BLaER1 treated with 17β-estradiol and CSF1 and Interleukin-3, amounts not matched to agents 10 nM and 100 nM (cell line): ENCODE results near the gene CABP5.
"Not testable (repeated sequence)": the region's sequence is repeated elsewhere in the genome, so short reads cannot be mapped to it uniquely, and the experiment has no call there.

Source experiments
- H3K27ac ChIP-seq, 11 experiments: shearing (Covaris generic); formaldehyde crosslinking; 2 replicates each; pipeline ENCODE4 v1.8.1; 2022
- H3K27me3 ChIP-seq, 11 experiments: shearing (Covaris generic); formaldehyde crosslinking; 2 replicates each; pipeline ENCODE4 v1.8.1; 2022
- H3K36me3 ChIP-seq, 11 experiments: shearing (Covaris generic); formaldehyde crosslinking; 2 replicates each; pipeline ENCODE4 v1.8.1; 2022
- H3K4me1 ChIP-seq, 10 experiments: shearing (Covaris generic); formaldehyde crosslinking; 2 replicates each; pipeline ENCODE4 v1.8.1; 2022
- H3K4me2 ChIP-seq, 11 experiments: shearing (Covaris generic); formaldehyde crosslinking; 2 replicates each; pipeline ENCODE4 v1.8.1; 2022
- H3K4me3 ChIP-seq, 10 experiments: shearing (Covaris generic); formaldehyde crosslinking; 2 replicates each; pipeline ENCODE4 v1.8.1; 2022
- H3K9ac ChIP-seq, 11 experiments: shearing (Covaris generic); formaldehyde crosslinking; 2 replicates each; pipeline ENCODE4 v1.8.1; 2022
- H3K9me3 ChIP-seq, 11 experiments: shearing (Covaris generic); formaldehyde crosslinking; replicated peaks in 1 of 11; 2 replicates each; pipeline ENCODE4 v1.8.1; 2022
- H4K20me1 ChIP-seq, 11 experiments: shearing (Covaris generic); formaldehyde crosslinking; 2 replicates each; pipeline ENCODE4 v1.8.1; 2022
- Cebpa-rat ChIP-seq, 11 experiments: shearing (Covaris generic); IDR thresholded peaks; 2 replicates each; pipeline ENCODE4 v1.8.1; 2022

Gene CABP5

GRCh38 chr19:48043675-48044258 is at the start of gene CABP5:
Gene CABP5 (minus strand): TSS chr19:48044079. CDS start chr19:48043922, 157 bp downstream.
- Histone ChIP-seq H3K4me1 (no peaks in the 10 kb centered on the region), H3K9me3 (peaks cover 0 to 4% (median 0%) of the 10 kb centered on the region in 11 experiments; a peak in 3 of 22 replicates), H3K27ac (no peak within 1 kb of the TSS), H3K27me3 (no peaks in the 10 kb centered on the region), H3K9ac (no peak within 1 kb of the TSS), H3K4me2 (no peak within 1 kb of the TSS), H4K20me1 (no peaks in the 10 kb centered on the region), H3K36me3 (peaks cover 0 to 4% (median 0%) of the 10 kb centered on the region in 11 experiments; a peak in 1 of 22 replicates), H3K4me3 (no peak within 1 kb of the TSS)
- TF ChIP-seq Cebpa-rat (IDR thresholded peaks at IDR 0.05) = no peak

GRCh38 chr19:48091111-48091718 is 47.3 kb upstream of the CABP5 start:
- not testable (repeated sequence) for H3K4me1 ChIP-seq, H3K4me2 ChIP-seq, H3K9ac ChIP-seq, H3K4me3 ChIP-seq, H3K27me3 ChIP-seq, H4K20me1 ChIP-seq, H3K27ac ChIP-seq
- H3K36me3 ChIP-seq = peaks cover 0 to 38% (median 0%) of the 10 kb centered on the region in 11 experiments; a peak in 6 of 22 replicates
- H3K9me3 ChIP-seq = peaks cover 23 to 58% (median 42%) of the 10 kb centered on the region in 11 experiments

- H3K9ac ChIP-seq = no peak overlapping the region
- H3K4me1 ChIP-seq = peaks cover 0 to 7% (median 0%) of the 10 kb centered on the region in 10 experiments; a peak in 2 of 20 replicates
- no peak overlapping the region for H3K4me3 ChIP-seq
- H3K27ac ChIP-seq = no peak overlapping the region
- 0 out of 22 replicates have a peak overlapping the region, but pooled peaks of 1 of the 11 experiments have one; percentile 10 for H3K4me2 ChIP-seq
- H4K20me1 ChIP-seq = no peaks in the 10 kb centered on the region
- TF ChIP-seq Cebpa-rat (IDR thresholded peaks at IDR 0.05) = no peak
- peaks cover 0 to 29% (median 0%) of the 10 kb centered on the region in 11 experiments; a peak in 6 of 22 replicates for H3K36me3 ChIP-seq
- H3K27me3 ChIP-seq = no peaks in the 10 kb centered on the region
- H3K9me3 ChIP-seq = peaks cover 23 to 62% (median 39%) of the 10 kb centered on the region in 11 experiments
Measured at GRCh38 chr19:48090281-48090802, 46.5 kb upstream of the CABP5 start.

GRCh38 chr19:48088991-48089390 is 45.1 kb upstream of the CABP5 start:
- peaks cover 10 to 49% (median 26%) of the 10 kb centered on the region in 11 experiments for H3K9me3 ChIP-seq
- H3K4me3 ChIP-seq, H3K9ac ChIP-seq, H3K27ac ChIP-seq, H3K4me1 ChIP-seq, H4K20me1 ChIP-seq, H3K27me3 ChIP-seq, H3K4me2 ChIP-seq: not testable (repeated sequence)
- peaks cover 0 to 16% (median 0%) of the 10 kb centered on the region in 11 experiments; a peak in 4 of 22 replicates for H3K36me3 ChIP-seq

GRCh38 chr19:48085904-48086864 is 42.3 kb upstream of the CABP5 start:
- Histone ChIP-seq H3K9me3 (peaks cover 0 to 22% (median 14%) of the 10 kb centered on the region in 11 experiments; a peak in 12 of 22 replicates), H3K4me2 (no peak overlapping the region), H3K4me3 (no peak overlapping the region), H3K27ac (no peak overlapping the region), H3K9ac (no peak overlapping the region), H3K27me3 (no peaks in the 10 kb centered on the region), H3K36me3 (no peaks in the 10 kb centered on the region), H3K4me1 (peaks cover 0 to 7% (median 0%) of the 10 kb centered on the region in 10 experiments; a peak in 2 of 20 replicates), H4K20me1 (no peaks in the 10 kb centered on the region)
- no peak for TF ChIP-seq Cebpa-rat (IDR thresholded peaks at IDR 0.05)

GRCh38 chr19:48085076-48085475 is 41.2 kb upstream of the CABP5 start:
- H3K9me3 ChIP-seq = peaks cover 0 to 15% (median 7%) of the 10 kb centered on the region in 11 experiments; a peak in 4 of 22 replicates
- peaks cover 0 to 6% (median 0%) of the 10 kb centered on the region in 10 experiments; a peak in 2 of 20 replicates for H3K4me1 ChIP-seq
- H3K4me2 ChIP-seq = no peak overlapping the region
- no peaks in the 10 kb centered on the region for H4K20me1 ChIP-seq
- no peak overlapping the region for H3K27ac ChIP-seq
- no peaks in the 10 kb centered on the region for H3K36me3 ChIP-seq
- H3K4me3 ChIP-seq = no peak overlapping the region
- H3K27me3 ChIP-seq = no peaks in the 10 kb centered on the region
- no peak for TF ChIP-seq Cebpa-rat (IDR thresholded peaks at IDR 0.05)
- H3K9ac ChIP-seq = no peak overlapping the region

GRCh38 chr19:48081106-48081505 is 37.2 kb upstream of the CABP5 start:
- no peak overlapping the region for H3K27ac ChIP-seq
- H3K4me2 ChIP-seq = no peak overlapping the region
- H3K9ac ChIP-seq = no peak overlapping the region
- no peak for TF ChIP-seq Cebpa-rat (IDR thresholded peaks at IDR 0.05)
- peaks cover 0 to 26% (median 4%) of the 10 kb centered on the region in 11 experiments; a peak in 6 of 22 replicates for H3K9me3 ChIP-seq
- no peaks in the 10 kb centered on the region for H4K20me1 ChIP-seq
- 0 out of 20 replicates have a peak, but pooled peaks cover 0 to 4% (median 0%) of the 10 kb centered on the region in 10 experiments for H3K4me1 ChIP-seq
- H3K36me3 ChIP-seq = peaks cover 0 to 15% (median 0%) of the 10 kb centered on the region in 11 experiments; a peak in 4 of 22 replicates
- no peak overlapping the region for H3K4me3 ChIP-seq
- no peaks in the 10 kb centered on the region for H3K27me3 ChIP-seq

- not testable (repeated sequence) for H3K9ac ChIP-seq, H3K27ac ChIP-seq, H3K4me1 ChIP-seq, H4K20me1 ChIP-seq, H3K27me3 ChIP-seq, H3K4me2 ChIP-seq, H3K4me3 ChIP-seq
- H3K36me3 ChIP-seq = peaks cover 0 to 20% (median 0%) of the 10 kb centered on the region in 11 experiments; a peak in 4 of 22 replicates
- peaks cover 0 to 10% (median 0%) of the 10 kb centered on the region in 11 experiments; a peak in 3 of 22 replicates for H3K9me3 ChIP-seq
Measured at GRCh38 chr19:48070177-48070769, 26.4 kb upstream of the CABP5 start.
